GM20000 (cell line): ENCODE measurements around the gene TSEN54.

Source experiments
- DNase-seq: peaks from one replicate; pipeline ENCODE4 v3.0.0; 2012; ENCODE audit warnings: low spot score
- CTCF ChIP-seq: IDR thresholded peaks from 2 replicates; pipeline ENCODE4 v1.5.1; 2012; ENCODE audit warnings: mild to moderate bottlenecking, control low read depth; ENCODE audit errors: extremely low read depth, missing control alignments

Gene TSEN54

GRCh38 chr17:75521290-75521689 lies 5.0 kb downstream of the TSEN54 start:
- DNase-seq: no peak
- no peak for TF ChIP-seq CTCF

GRCh38 chr17:75521951-75522727 lies 5.8 kb downstream of the TSEN54 start:
- no peak for TF ChIP-seq CTCF
- no peak for DNase-seq

DNA sequence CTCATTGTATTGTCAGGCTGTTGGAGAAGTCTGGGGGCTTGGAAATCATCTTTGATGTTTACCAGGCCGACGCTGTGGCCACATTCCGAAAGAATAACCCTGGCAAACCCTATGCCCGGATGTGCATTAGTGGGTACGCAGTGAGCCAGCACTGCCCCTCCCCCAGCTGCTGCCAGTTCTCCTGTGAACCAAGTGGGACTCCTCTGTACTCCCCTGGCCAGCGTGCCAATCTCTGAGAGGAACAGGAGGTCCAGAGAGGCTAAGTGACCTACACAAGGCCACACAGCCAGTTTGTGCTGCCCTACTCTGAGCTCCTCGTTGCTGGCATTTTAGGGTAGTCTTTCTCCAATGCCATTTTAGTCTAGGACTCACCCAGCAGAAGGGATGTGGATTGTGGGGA lies 7.3 kb downstream of the TSEN54 start:
- DNase-seq: no peak
- no peak for TF ChIP-seq CTCF

DNA sequence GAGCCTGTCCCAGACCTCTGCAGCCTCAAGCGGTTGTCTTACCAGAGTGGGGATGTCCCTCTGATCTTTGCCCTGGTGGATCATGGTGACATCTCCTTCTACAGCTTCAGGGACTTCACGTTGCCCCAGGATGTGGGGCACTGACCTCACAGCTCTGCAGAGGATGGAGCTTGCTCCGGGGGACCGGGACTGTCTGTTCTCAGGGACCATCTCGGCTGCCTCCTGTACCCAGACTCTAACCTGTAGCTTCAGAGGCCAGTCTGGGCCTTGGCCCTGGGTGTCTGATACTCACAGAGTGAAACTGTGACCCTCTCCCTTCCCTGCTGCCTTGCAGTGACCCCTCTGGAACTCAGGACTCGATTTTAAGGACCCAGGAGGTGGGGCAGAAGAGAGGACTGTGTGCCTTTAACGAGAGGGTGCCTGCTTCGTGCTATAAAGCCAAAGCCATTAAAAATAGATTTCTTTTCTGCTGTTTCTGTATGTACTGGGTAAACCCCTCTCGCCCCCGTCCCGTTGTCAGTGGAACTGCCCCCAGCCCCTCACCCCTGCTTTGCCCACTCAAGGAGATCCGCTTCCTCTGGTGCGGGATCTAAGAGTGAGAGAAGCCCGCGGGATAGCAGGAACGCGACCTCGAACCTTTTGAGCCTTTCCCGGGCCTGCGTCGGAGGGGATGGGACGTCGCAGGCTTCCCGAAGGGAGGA lies 8.1 kb downstream of the TSEN54 start:
- no peak for TF ChIP-seq CTCF
- no peak for DNase-seq

- DNase-seq: peak; percentile 99
Measured at GRCh38 chr17:75524970-75525805, 8.9 kb downstream of the TSEN54 start, which contains the start of gene LLGL2. LLGL2 (plus strand) TSS chr17:75525697; CDS start chr17:75543427, 17,730 bp downstream.

DNA sequence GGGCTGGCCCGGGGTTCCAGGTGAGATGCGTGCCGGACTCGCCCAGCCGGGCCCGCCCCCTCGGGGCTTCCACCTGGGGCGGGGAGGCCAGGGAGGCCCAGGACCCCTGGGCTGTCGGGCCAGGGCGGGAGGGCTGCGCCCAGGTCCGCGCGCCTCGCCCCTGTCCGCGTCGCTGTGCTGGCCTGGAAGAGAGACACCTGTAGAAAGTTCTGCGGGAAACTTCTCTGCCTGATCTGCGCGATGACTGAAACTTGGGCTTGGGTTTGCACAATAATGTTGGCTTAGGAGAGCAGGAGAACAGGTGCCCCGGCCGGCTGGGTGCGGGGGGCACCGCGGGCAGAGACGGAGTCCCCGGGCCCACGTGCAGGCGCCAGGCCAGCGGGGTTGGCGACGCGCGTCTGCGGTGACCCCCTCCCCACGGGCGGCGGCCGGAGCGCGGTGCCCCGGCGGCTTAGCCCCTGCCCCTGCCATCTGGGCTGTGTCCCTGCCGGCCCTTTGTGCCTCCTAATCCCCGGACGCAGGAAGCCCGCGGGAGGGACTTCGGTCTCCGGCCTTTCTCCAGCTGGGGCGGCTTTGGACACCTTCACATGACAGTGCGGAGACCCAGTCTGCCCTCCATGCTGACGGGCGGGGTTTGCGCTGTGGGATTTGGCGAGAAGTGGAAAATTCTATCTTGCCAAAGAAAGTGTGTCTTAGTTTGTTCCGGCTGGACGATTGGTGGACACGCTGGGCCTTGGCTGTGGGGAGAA lies 9.7 kb downstream of the TSEN54 start:
- no peak for DNase-seq
- TF ChIP-seq CTCF: no peak

More at GRCh38 chr17:75524970-75525805, 8.9 kb downstream of the TSEN54 start, which contains the start of gene LLGL2:
- peak; percentile 47 for TF ChIP-seq CTCF
